H1 (cell line): Measurements from ENCODE around the gene KLHL35. TPM values are rescaled to one million over a fixed set of nuclear protein-coding genes. Genes with fewer than 3 reads are reported as not detected.

Source experiments
- GABPA ChIP-seq: IDR thresholded peaks from 2 replicates; pipeline ENCODE4 v1.6.1; 2011; ENCODE audit warnings: mild to moderate bottlenecking, low read length, moderate library complexity, borderline replicate concordance; ENCODE audit not compliant: insufficient read depth
- KDM4A ChIP-seq: IDR thresholded peaks from one replicate; pipeline ENCODE4 v1.7.1; 2012; ENCODE audit warnings: low read depth, mild to moderate bottlenecking, moderate library complexity, low read length, inconsistent platforms; ENCODE audit not compliant: severe bottlenecking
- NANOG ChIP-seq: IDR thresholded peaks from 2 replicates; pipeline ENCODE4 v1.6.1; 2011; ENCODE audit warnings: low read length, low read depth, mild to moderate bottlenecking, inconsistent platforms; ENCODE audit not compliant: insufficient read depth, poor library complexity, severe bottlenecking
- SAP30 ChIP-seq: fragments of 300-600 bp; sonication (generic); IDR thresholded peaks from 2 replicates; pipeline ENCODE4 v1.7.1; 2012; ENCODE audit warnings: low read length, moderate library complexity, mild to moderate bottlenecking, inconsistent platforms; ENCODE audit not compliant: insufficient read depth, insufficient replicate concordance
- SIX5 ChIP-seq: IDR thresholded peaks from 2 replicates; pipeline ENCODE4 v1.6.1; 2011; ENCODE audit warnings: mild to moderate bottlenecking, low read depth, low read length
- SP1 ChIP-seq: IDR thresholded peaks from 2 replicates; pipeline ENCODE4 v1.6.1; 2011; ENCODE audit warnings: low read depth, low read length
- SP2 ChIP-seq: IDR thresholded peaks from 2 replicates; pipeline ENCODE4 v1.6.1; 2012; ENCODE audit warnings: mild to moderate bottlenecking, low read length, inconsistent platforms
- TAF7 ChIP-seq: optimal IDR thresholded peaks from 2 replicates; pipeline ENCODE3; 2011; ENCODE audit warnings: low read depth, mild to moderate bottlenecking, inconsistent platforms, low read length, moderate library complexity, borderline replicate concordance
- YY1 ChIP-seq: IDR thresholded peaks from 2 replicates; pipeline ENCODE4 v1.6.1; 2011; ENCODE audit warnings: low read depth, mild to moderate bottlenecking, low read length
- polyA plus RNA-seq, 7 experiments: library from polyadenylated mRNA; depleted of rRNA in 3 of 7; stranded (reverse) in 5 of 7; unstranded in 2 of 7; fragments of >200 nt in 5 of 7; fragments of 200-250 nt in 2 of 7; gene quantifications; 1 replicate in 5 of 7; 2 replicates in 1 of 7; 4 replicates in 1 of 7; pipeline versions ENCODE4 v1.2.1 to v1.2.3, GENCODE V29; 2011 to 2013; ENCODE audit warnings: missing spikeins in 2 of 7, mixed read lengths in 2 of 7
- total RNA-seq: library from RNA; stranded (reverse); fragmentation: NEBNext Ultra II Directional; extraction: Animal tissue kit (Norgen Biotek cat#: 25700); gene quantifications from 2 replicates; pipeline ENCODE4 v1.2.1, GENCODE V29; 2021
- TF ChIP-seq, protein P1 (sequence below), 3 experiments: IDR thresholded peaks; 1 replicate in 2 of 3; 2 replicates in 1 of 3; pipeline versions ENCODE4 v1.5.1 to v1.6.1; 2011; ENCODE audit warnings: low read length in 3 of 3, mild to moderate bottlenecking in 3 of 3, inconsistent platforms in 2 of 3, low read depth in 1 of 3, moderate library complexity in 1 of 3; ENCODE audit not compliant: insufficient read depth in 1 of 3; ENCODE audit errors: control extremely low read depth in 1 of 3

KLHL35 gene
- total and polyA plus RNA-seq, 2 of the 8 experiments (the other 6 are each of a cell fraction or from before 2014, with no cell fraction given): 0.35 to 0.41 TPM

- TF ChIP-seq GABPA (peak; percentile 47; the same call in 1 of the 2 replicates), KDM4A (no peak), SAP30 (no peak), SP1 (no peak), YY1 (peak; percentile 52; the same call in 1 of the 2 replicates), TAF7 (no peak), SIX5 (no peak), SP2 (no peak), NANOG (peak; percentile 17)
- TF ChIP-seq, protein P1, sequence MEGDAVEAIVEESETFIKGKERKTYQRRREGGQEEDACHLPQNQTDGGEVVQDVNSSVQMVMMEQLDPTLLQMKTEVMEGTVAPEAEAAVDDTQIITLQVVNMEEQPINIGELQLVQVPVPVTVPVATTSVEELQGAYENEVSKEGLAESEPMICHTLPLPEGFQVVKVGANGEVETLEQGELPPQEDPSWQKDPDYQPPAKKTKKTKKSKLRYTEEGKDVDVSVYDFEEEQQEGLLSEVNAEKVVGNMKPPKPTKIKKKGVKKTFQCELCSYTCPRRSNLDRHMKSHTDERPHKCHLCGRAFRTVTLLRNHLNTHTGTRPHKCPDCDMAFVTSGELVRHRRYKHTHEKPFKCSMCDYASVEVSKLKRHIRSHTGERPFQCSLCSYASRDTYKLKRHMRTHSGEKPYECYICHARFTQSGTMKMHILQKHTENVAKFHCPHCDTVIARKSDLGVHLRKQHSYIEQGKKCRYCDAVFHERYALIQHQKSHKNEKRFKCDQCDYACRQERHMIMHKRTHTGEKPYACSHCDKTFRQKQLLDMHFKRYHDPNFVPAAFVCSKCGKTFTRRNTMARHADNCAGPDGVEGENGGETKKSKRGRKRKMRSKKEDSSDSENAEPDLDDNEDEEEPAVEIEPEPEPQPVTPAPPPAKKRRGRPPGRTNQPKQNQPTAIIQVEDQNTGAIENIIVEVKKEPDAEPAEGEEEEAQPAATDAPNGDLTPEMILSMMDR (IDR thresholded peaks at IDR 0.05; ENCODE audit: control extremely low read depth in 1 of 3, insufficient read depth in 1 of 3, low read depth in 1 of 3, low read length in 3 of 3): peak; percentile 89 to 98 (median 94)
These were observed 48.4 kb downstream of the KLHL35 start (continued) for GRCh38 chr11:75384438-75385080.
